K562 treated with DMSO at 1 percent for 24 hours (cell line): ENCODE measurements around the gene MRPL21. TPM values are rescaled to one million over a fixed set of nuclear protein-coding genes. Genes with fewer than 3 reads are reported as not detected.

Source experiments
- total RNA-seq: library from RNA; unstranded; fragments of 300-600 nt; gene quantifications from 2 replicates; pipeline ENCODE4 v1.2.3, GENCODE V29; 2022; ENCODE audit warnings: low read depth; ENCODE audit not compliant: insufficient read depth

MRPL21 gene
- 142 and 162 TPM in 2 replicates for total RNA-seq

DNA sequence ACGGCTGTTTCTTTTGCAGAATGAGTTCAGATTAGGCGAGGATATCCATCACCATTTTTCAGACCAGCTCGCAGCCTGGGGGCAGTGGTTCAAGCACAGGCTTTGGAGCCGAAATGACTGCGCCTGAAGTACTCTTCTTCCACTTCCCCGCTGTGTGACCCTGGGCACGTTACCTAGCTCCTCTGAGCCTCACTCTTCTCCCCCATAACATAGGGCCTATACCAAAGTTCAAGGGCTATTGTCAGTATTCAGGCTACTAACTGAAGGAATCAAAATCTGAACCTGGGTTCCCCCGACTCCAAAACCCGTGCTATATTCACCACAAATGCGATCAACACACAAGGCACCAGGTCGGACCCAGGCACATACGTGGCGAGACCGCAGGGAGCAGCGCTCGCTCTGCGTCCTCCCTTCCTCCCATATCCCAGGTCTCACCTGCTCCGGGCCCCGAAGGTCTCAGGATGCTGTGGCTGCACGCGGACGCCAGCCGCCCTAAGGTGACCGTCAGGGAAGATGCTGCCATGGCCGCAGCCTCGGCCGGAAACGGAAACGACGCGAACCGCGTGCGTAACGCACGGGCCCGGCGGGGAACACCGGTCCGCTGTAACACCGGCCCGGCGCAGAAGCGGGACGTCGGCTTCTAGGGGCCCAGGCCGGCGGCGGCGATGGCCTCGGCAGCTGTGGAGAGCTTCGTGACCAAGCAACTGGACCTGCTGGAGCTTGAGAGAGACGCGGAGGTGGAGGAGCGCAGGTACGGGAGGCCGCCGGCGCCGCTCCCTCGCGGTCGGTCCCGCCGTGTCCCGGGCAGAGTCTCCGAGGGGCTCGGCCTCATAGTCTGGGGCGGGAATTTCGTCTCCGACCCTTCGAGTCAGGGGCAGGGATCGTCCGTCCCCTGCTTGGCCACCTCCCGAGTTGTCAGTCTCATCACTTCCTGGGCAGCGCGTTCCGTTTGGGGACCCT, at the start of gene MRPL21, which contains the start of gene IGHMBP2:
MRPL21 (minus strand) TSS at position 545 of the 960 bp plus-strand sequence; CDS start at position 523, 22 bp downstream.
IGHMBP2 (plus strand) TSS at position 604 of the 960 bp plus-strand sequence; CDS start at position 666, 62 bp downstream.

DNA sequence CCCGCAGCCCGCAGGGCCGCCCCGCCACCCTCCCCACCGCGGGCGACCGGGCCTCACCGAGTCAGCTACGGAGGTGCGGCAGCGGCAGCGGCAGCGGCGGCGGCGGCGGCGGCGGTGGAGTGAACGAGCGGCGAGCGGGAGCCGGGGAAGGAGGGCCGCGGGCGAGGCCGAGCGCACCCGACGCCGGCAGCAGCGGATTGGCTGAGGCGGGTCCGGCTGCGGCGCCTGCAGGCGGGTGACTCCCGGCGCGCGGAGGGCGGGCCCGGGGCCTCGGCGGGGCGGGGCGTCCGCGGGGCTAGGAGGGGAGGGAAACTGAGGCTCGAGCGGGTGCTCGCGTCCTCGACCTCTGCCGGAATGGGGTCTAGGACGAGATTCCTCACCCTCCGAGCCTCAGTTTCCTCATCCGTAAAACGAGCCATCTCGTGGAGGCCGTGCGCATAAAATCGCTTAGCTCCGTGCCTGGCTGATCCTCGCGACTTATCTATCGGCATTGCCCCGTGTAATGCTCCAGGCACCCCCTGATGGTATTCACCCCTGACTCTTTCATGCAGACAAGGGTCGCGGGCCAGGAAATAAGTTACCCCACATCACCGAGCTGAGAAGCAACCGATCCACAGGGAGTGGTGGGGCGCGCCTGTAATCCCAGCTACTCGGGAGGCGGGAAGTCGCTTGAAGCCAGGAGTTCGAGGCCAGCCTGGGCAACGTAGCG, 61.8 kb downstream of the MRPL21 start, which contains the start of gene CPT1A:
CPT1A (minus strand) TSS at position 199 of the 709 bp plus-strand sequence. CDS start 26,442 bp downstream, outside the sequence.

Other genes with a start within 250 kb of the MRPL21 start
- 11.7 and 13.8 TPM in 2 replicates for gene GAL, start 219.3 kb downstream of the MRPL21 start, total RNA-seq
- gene TESMIN, start 152.3 kb downstream of the MRPL21 start, total RNA-seq, result 18.6 and 21.9 TPM in 2 replicates
- 8.9 and 11.9 TPM in 2 replicates for gene CPT1A, start 61.9 kb downstream of the MRPL21 start, total RNA-seq
- gene IGHMBP2, start 59 bp upstream of the MRPL21 start, total RNA-seq, result 17.0 and 17.3 TPM in 2 replicates
- not detected in 2 replicates for gene MRGPRD, start 77.2 kb upstream of the MRPL21 start, total RNA-seq
- not detected in 2 replicates for gene MRGPRF, start 109.4 kb upstream of the MRPL21 start, total RNA-seq
- 7.7 and 8.6 TPM in 2 replicates for gene TPCN2, start 145.1 kb upstream of the MRPL21 start, total RNA-seq